Lower leg skin (tissue), 4 donors: ENCODE data around the gene TYMP. TPM values are rescaled to one million over a fixed set of nuclear protein-coding genes. Genes with fewer than 3 reads are reported as not detected.

Source experiments
- DNase-seq, 2 donors: peaks; one replicate each; pipeline ENCODE4 v3.0.0-alpha.2; 2019; ENCODE audit warnings: low spot score in 2 of 2
- H3K4me3 ChIP-seq: fragments of 200-600 bp; sonication (generic); 2 replicates; pipeline ENCODE4 v1.5.1; 2017; ENCODE audit warnings: mild to moderate bottlenecking, low read depth; ENCODE audit not compliant: poor library complexity, severe bottlenecking
- CTCF ChIP-seq, 3 donors: fragments of 450-650 bp; IDR thresholded peaks; one replicate each; pipeline ENCODE4 v1.5.1; 2016; ENCODE audit warnings: antibody characterized with exemption in 3 of 3, mild to moderate bottlenecking in 3 of 3, moderate library complexity in 2 of 3
- POLR2A ChIP-seq, 2 donors: fragments of 450-650 bp; IDR thresholded peaks; one replicate each; pipeline ENCODE4 v1.6.1; 2016 to 2017; ENCODE audit warnings: antibody characterized with exemption in 2 of 2, mild to moderate bottlenecking in 1 of 2, moderate library complexity in 1 of 2
- WGBS, 2 donors: methylation state at CpG; one replicate each; pipeline ENCODE4 v1.1.5; 2018; 5-methylcytosine and 5-hydroxymethylcytosine counted together
- intact Hi-C: fragments of 100-400 bp; cut with DNase I; formaldehyde crosslinking; loops from one replicate; pipeline ENCODE4 v1.15.0; 2023; ENCODE audit warnings: low total_unique reads
- total RNA-seq, 4 donors: library from RNA; depleted of rRNA; stranded (reverse); fragments of >200 nt; gene quantifications; one replicate each; pipeline ENCODE4 v1.1.0, GENCODE V29; 2016

The TYMP gene
- total RNA-seq, 4 donors from 2014 or later: 23.6 to 63.3 (median 33.5) TPM

GRCh38 chr22:50576806-50577696 is 47.2 kb upstream of the TYMP start:
- TF ChIP-seq CTCF (IDR thresholded peaks at IDR 0.05) (no peak), POLR2A (IDR thresholded peaks at IDR 0.05) (no peak)
- H3K4me3 ChIP-seq: no peak overlapping the region
- intact Hi-C loops: no loop called here
- WGBS, 2 donors: 77 to 88% methylated on average over 18 of the region's 18 CpGs
- DNase-seq: no peak

GRCh38 chr22:50576070-50576469 is 46.3 kb upstream of the TYMP start:
- WGBS, 2 donors: 79 to 87% methylated on average over 4 to 5 of the region's 5 CpGs
- H3K4me3 ChIP-seq: no peak overlapping the region
- DNase-seq: no peak
- TF ChIP-seq CTCF (IDR thresholded peaks at IDR 0.05): no peak
- TF ChIP-seq POLR2A (IDR thresholded peaks at IDR 0.05): no peak
- intact Hi-C loops: no loop called here

GRCh38 chr22:50575426-50575941 is 45.7 kb upstream of the TYMP start:
- TF ChIP-seq CTCF (IDR thresholded peaks at IDR 0.05): no peak
- no peak for TF ChIP-seq POLR2A (IDR thresholded peaks at IDR 0.05)
- no peak overlapping the region for H3K4me3 ChIP-seq
- DNase-seq: no peak
- intact Hi-C loops: no loop called here
- 87 to 90% methylated on average over 8 of the region's 8 CpGs for WGBS, 2 donors

- H3K4me3 ChIP-seq: no peak overlapping the region
- 92 to 97% methylated on average over 11 of the region's 11 CpGs for WGBS, 2 donors
- TF ChIP-seq CTCF (IDR thresholded peaks at IDR 0.05): no peak
- no peak for TF ChIP-seq POLR2A (IDR thresholded peaks at IDR 0.05)
- no peak for DNase-seq
- intact Hi-C loops: no loop called here
These were observed 44.6 kb upstream of the TYMP start for GRCh38 chr22:50574383-50574755.

GRCh38 chr22:50573491-50574382 is 43.9 kb upstream of the TYMP start:
- WGBS, 2 donors: 89 to 93% methylated on average over 25 to 26 of the region's 26 CpGs
- no peak for TF ChIP-seq CTCF (IDR thresholded peaks at IDR 0.05)
- no peak for TF ChIP-seq POLR2A (IDR thresholded peaks at IDR 0.05)
- intact Hi-C loops: no loop called here
- DNase-seq: no peak
- H3K4me3 ChIP-seq: no peak overlapping the region
